IMR-90 (cell line): ENCODE results near the gene GPRC5C.

Experiments used
- CEBPB ChIP-seq: IDR thresholded peaks from 2 replicates; pipeline ENCODE4 v1.6.1; 2012; ENCODE audit warnings: low read depth, low read length, improper control_type of control experiment
- CTCF ChIP-seq: conservative IDR thresholded peaks from 2 replicates; pipeline ENCODE4 v1.5.1; 2012; ENCODE audit warnings: mild to moderate bottlenecking, low read depth, low read length, improper control_type of control experiment
- FOS ChIP-seq: fragments of 150-350 bp; IDR thresholded peaks from 2 replicates; pipeline ENCODE4 v1.6.1; 2016; ENCODE audit warnings: low read depth, low read length
- MXI1 ChIP-seq: IDR thresholded peaks from 2 replicates; pipeline ENCODE4 v1.6.1; 2012; ENCODE audit warnings: low read depth, mild to moderate bottlenecking, low read length, moderate library complexity, borderline replicate concordance
- POLR2A ChIP-seq: IDR thresholded peaks from 2 replicates; pipeline ENCODE4 v1.6.1; 2012; ENCODE audit warnings: mild to moderate bottlenecking, low read depth, low read length
- RFX5 ChIP-seq: IDR thresholded peaks from 2 replicates; pipeline ENCODE4 v1.8.0; 2012; ENCODE audit warnings: low read depth, mild to moderate bottlenecking, low read length, moderate library complexity
- SMC3 ChIP-seq: fragments of 150-350 bp; IDR thresholded peaks from 2 replicates; pipeline ENCODE4 v1.6.1; 2016; ENCODE audit warnings: low read depth, mild to moderate bottlenecking, antibody characterized with exemption, low read length, moderate library complexity

GRCh38 chr17:74394275-74394950 is 37.5 kb upstream of the GPRC5C start:
- no peak for TF ChIP-seq CTCF
- no peak for TF ChIP-seq SMC3
- TF ChIP-seq RFX5: no peak
- TF ChIP-seq POLR2A: no peak
- TF ChIP-seq MXI1: no peak
- TF ChIP-seq CEBPB: no peak
- TF ChIP-seq FOS: no peak
